ENCODE results near the gene MTFR2. TPM values are rescaled to one million over a fixed set of nuclear protein-coding genes. Genes with fewer than 3 reads are reported as not detected.
"Not testable (repeated sequence)": the region's sequence is repeated elsewhere in the genome, so short reads cannot be mapped to it uniquely, and the experiment has no call there.

MTFR2 gene
- total RNA-seq, 1 donor from 2014 or later = 2.0 TPM

- peaks cover 16% of the 10 kb centered on the region for H3K4me1 Mint-ChIP-seq
- H3K27me3 Mint-ChIP-seq (ENCODE audit: low read depth) = no peaks in the 10 kb centered on the region
- H3K27ac Mint-ChIP-seq = no peak overlapping the region
- H3K4me3 Mint-ChIP-seq = no peak overlapping the region
- peaks cover 33% of the 10 kb centered on the region for H3K9me3 Mint-ChIP-seq
- TF ChIP-seq, protein P1, sequence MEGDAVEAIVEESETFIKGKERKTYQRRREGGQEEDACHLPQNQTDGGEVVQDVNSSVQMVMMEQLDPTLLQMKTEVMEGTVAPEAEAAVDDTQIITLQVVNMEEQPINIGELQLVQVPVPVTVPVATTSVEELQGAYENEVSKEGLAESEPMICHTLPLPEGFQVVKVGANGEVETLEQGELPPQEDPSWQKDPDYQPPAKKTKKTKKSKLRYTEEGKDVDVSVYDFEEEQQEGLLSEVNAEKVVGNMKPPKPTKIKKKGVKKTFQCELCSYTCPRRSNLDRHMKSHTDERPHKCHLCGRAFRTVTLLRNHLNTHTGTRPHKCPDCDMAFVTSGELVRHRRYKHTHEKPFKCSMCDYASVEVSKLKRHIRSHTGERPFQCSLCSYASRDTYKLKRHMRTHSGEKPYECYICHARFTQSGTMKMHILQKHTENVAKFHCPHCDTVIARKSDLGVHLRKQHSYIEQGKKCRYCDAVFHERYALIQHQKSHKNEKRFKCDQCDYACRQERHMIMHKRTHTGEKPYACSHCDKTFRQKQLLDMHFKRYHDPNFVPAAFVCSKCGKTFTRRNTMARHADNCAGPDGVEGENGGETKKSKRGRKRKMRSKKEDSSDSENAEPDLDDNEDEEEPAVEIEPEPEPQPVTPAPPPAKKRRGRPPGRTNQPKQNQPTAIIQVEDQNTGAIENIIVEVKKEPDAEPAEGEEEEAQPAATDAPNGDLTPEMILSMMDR (IDR thresholded peaks at IDR 0.05; ENCODE audit: unreplicated experiment) = no peak
- no peak for DNase-seq (ENCODE audit: low spot score in 2 of 2, unreplicated experiment in 2 of 2)
- H3K36me3 Mint-ChIP-seq = peaks cover 10% of the 10 kb centered on the region
Observed at GRCh38 chr6:136225496-136225895, 24.6 kb downstream of the MTFR2 start.

GRCh38 chr6:136224974-136225373 is 25.1 kb downstream of the MTFR2 start:
- DNase-seq (ENCODE audit: low spot score in 2 of 2, unreplicated experiment in 2 of 2); H3K27ac Mint-ChIP-seq; H3K4me3 Mint-ChIP-seq; H3K27me3 Mint-ChIP-seq (ENCODE audit: low read depth): not testable (repeated sequence)
- peaks cover 16% of the 10 kb centered on the region for H3K4me1 Mint-ChIP-seq
- peaks cover 10% of the 10 kb centered on the region for H3K36me3 Mint-ChIP-seq
- H3K9me3 Mint-ChIP-seq = peaks cover 39% of the 10 kb centered on the region

- Mint-ChIP-seq H3K27ac (no peak overlapping the region), H3K9me3 (peaks cover 22% of the 10 kb centered on the region), H3K27me3 (ENCODE audit: low read depth) (no peaks in the 10 kb centered on the region), H3K4me1 (peaks cover 12% of the 10 kb centered on the region), H3K4me3 (no peak overlapping the region), H3K36me3 (peaks cover 7% of the 10 kb centered on the region)
- no peak for DNase-seq (ENCODE audit: low spot score in 2 of 2, unreplicated experiment in 2 of 2)
- TF ChIP-seq, protein P1 (IDR thresholded peaks at IDR 0.05; ENCODE audit: unreplicated experiment) = no peak
Observed at GRCh38 chr6:136216503-136217401, 33.4 kb downstream of the MTFR2 start.

- TF ChIP-seq, protein P1 (IDR thresholded peaks at IDR 0.05; ENCODE audit: unreplicated experiment) = no peak
- DNase-seq (ENCODE audit: low spot score in 2 of 2, unreplicated experiment in 2 of 2) = no peak
- no peak overlapping the region for H3K4me3 Mint-ChIP-seq
- peaks cover 2% of the 10 kb centered on the region for H3K9me3 Mint-ChIP-seq
- no peaks in the 10 kb centered on the region for H3K36me3 Mint-ChIP-seq
- no peak overlapping the region for H3K27ac Mint-ChIP-seq
- no peaks in the 10 kb centered on the region for H3K27me3 Mint-ChIP-seq (ENCODE audit: low read depth)
- peaks cover 12% of the 10 kb centered on the region for H3K4me1 Mint-ChIP-seq
Observed at GRCh38 chr6:136213853-136214252, 36.3 kb downstream of the MTFR2 start.

DNA sequence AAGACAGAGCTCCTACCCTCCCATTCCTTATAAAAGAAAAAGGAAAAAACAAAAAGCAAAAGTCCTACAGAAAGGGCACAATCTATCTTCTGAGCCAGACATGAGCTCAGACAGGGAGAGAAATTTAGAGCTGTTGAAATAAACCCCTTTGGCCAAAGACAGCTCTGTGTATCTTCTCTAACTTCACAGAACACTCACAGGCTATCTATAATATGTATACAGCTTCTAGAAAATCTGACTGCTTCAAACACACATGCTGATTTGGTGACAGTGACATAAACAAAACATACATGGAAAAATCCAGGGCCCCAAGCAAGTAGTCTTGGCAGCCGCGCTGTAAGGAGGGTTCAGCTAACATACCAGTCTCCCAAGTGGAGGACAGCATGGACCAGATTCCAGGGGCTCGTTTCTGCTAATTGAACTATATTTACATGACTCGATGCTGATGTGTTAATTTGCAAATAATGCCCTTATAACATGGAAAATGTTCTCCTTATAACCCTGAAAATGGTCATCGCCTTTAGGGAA is 37.0 kb downstream of the MTFR2 start:
- DNase-seq (ENCODE audit: low spot score in 2 of 2, unreplicated experiment in 2 of 2) = no peak
- Mint-ChIP-seq H3K9me3 (peaks cover 4% of the 10 kb centered on the region), H3K36me3 (no peaks in the 10 kb centered on the region), H3K4me1 (peaks cover 12% of the 10 kb centered on the region), H3K27ac (peak overlapping the region; percentile 47), H3K27me3 (ENCODE audit: low read depth) (no peaks in the 10 kb centered on the region), H3K4me3 (no peak overlapping the region)
- TF ChIP-seq, protein P1 (IDR thresholded peaks at IDR 0.05; ENCODE audit: unreplicated experiment) = no peak

DNA sequence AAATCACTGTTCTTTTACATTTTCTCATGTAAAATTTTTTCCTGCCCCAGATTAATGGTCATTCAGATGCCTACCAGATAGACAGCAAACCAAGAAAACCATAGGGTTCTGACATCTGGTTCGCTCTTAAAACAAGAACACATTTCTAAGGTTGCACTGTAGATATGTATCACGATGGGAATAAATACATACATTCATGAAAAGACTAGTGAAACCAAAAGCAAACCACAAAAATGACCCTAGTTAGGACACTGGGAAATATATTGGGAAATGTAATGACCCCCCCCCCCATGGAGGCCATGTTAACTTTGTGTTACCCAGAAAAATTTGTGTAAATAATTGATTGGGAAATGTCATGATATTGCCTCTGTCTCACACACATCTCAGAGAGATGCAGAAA is 37.5 kb downstream of the MTFR2 start:
- TF ChIP-seq, protein P1 (IDR thresholded peaks at IDR 0.05; ENCODE audit: unreplicated experiment) = no peak
- peaks cover 4% of the 10 kb centered on the region for H3K9me3 Mint-ChIP-seq

More for the DNA sequence above, 37.5 kb downstream of the MTFR2 start:
- peak overlapping the region; percentile 47 for H3K27ac Mint-ChIP-seq
- H3K36me3 Mint-ChIP-seq = no peaks in the 10 kb centered on the region
- no peak for DNase-seq (ENCODE audit: low spot score in 2 of 2, unreplicated experiment in 2 of 2)
- no peak overlapping the region for H3K4me3 Mint-ChIP-seq
- H3K4me1 Mint-ChIP-seq = peaks cover 12% of the 10 kb centered on the region
- H3K27me3 Mint-ChIP-seq (ENCODE audit: low read depth) = no peaks in the 10 kb centered on the region

Data from mesothelial cell of epicardium (in vitro differentiated cells).